Liver (tissue), 9 donors: Measurements from ENCODE around the gene COL9A3. TPM values are rescaled to one million over a fixed set of nuclear protein-coding genes. Genes with fewer than 3 reads are reported as not detected.

Experiments used
- DNase-seq: peaks from one replicate; pipeline ENCODE4 v3.0.0-alpha.2; 2017; ENCODE audit warnings: low spot score
- H3K27ac ChIP-seq, 2 donors: one replicate each; pipeline ENCODE4 v1.7.0; 2013; ENCODE audit warnings: inconsistent platforms in 2 of 2, low read length in 2 of 2, control low read depth in 1 of 2, low read depth in 1 of 2, mild to moderate bottlenecking in 1 of 2
- H3K27me3 ChIP-seq, 4 donors: one replicate each; pipeline versions ENCODE4 v1.6.1 to v1.7.0; 2013; ENCODE audit warnings: low read length in 3 of 4, inconsistent platforms in 1 of 4, mild to moderate bottlenecking in 1 of 4, moderate library complexity in 1 of 4; ENCODE audit not compliant: control insufficient read depth in 4 of 4, insufficient read depth in 4 of 4
- H3K36me3 ChIP-seq, 4 donors: one replicate each; pipeline versions ENCODE4 v1.6.1 to v1.7.0; 2013; ENCODE audit warnings: low read length in 3 of 4, mild to moderate bottlenecking in 3 of 4, low read depth in 1 of 4, moderate library complexity in 1 of 4; ENCODE audit not compliant: control insufficient read depth in 4 of 4, insufficient read depth in 3 of 4
- H3K4me1 ChIP-seq, 4 donors: one replicate each; pipeline versions ENCODE4 v1.6.1 to v1.7.0; 2013; ENCODE audit warnings: low read length in 3 of 4, mild to moderate bottlenecking in 3 of 4, moderate library complexity in 1 of 4; ENCODE audit not compliant: control insufficient read depth in 4 of 4, insufficient read depth in 4 of 4
- H3K4me3 ChIP-seq, 3 donors: one replicate each; pipeline versions ENCODE4 v1.6.1 to v1.7.0; 2013; ENCODE audit warnings: low read length in 3 of 3, control low read depth in 1 of 3, low read depth in 1 of 3, mild to moderate bottlenecking in 1 of 3
- H3K9ac ChIP-seq, 2 donors: one replicate each; pipeline ENCODE4 v1.7.0; 2013; ENCODE audit warnings: low read length in 2 of 2, mild to moderate bottlenecking in 2 of 2, moderate library complexity in 2 of 2, control low read depth in 1 of 2, low read depth in 1 of 2
- H3K9me3 ChIP-seq, 4 donors: one replicate each; pipeline versions ENCODE4 v1.6.1 to v1.7.0; 2013; ENCODE audit warnings: low read length in 3 of 4; ENCODE audit not compliant: control insufficient read depth in 4 of 4
- EGR1 ChIP-seq, 2 donors: IDR thresholded peaks; 2 replicates each; pipeline ENCODE4 v1.6.1; 2016 to 2018; ENCODE audit warnings: antibody characterized with exemption in 2 of 2, low read depth in 2 of 2
- FOXA2 ChIP-seq: IDR thresholded peaks from 2 replicates; pipeline ENCODE4 v1.6.1; 2016; ENCODE audit warnings: antibody characterized with exemption
- HNF4A ChIP-seq, 2 donors: conservative IDR thresholded peaks; 2 replicates each; pipeline ENCODE4 v1.6.1; 2016; ENCODE audit warnings: antibody characterized with exemption in 2 of 2, mild to moderate bottlenecking in 2 of 2
- HNF4G ChIP-seq: IDR thresholded peaks from 2 replicates; pipeline ENCODE4 v1.6.1; 2016; ENCODE audit warnings: antibody characterized with exemption
- JUND ChIP-seq, 2 donors: IDR thresholded peaks; 2 replicates each; pipeline ENCODE4 v1.6.1; 2016; ENCODE audit warnings: antibody characterized with exemption in 2 of 2
- NR2F2 ChIP-seq: IDR thresholded peaks from 2 replicates; pipeline ENCODE4 v1.6.1; 2016; ENCODE audit warnings: antibody characterized with exemption
- RAD21 ChIP-seq, 2 donors: IDR thresholded peaks; 2 replicates each; pipeline ENCODE4 v1.6.1; 2016; ENCODE audit warnings: antibody characterized with exemption in 2 of 2, mild to moderate bottlenecking in 2 of 2
- RXRA ChIP-seq, 2 donors: IDR thresholded peaks; 2 replicates each; pipeline ENCODE4 v1.6.1; 2017 to 2018; ENCODE audit warnings: antibody characterized with exemption in 2 of 2, mild to moderate bottlenecking in 1 of 2
- SP1 ChIP-seq: IDR thresholded peaks from 2 replicates; pipeline ENCODE4 v1.6.1; 2018; ENCODE audit warnings: antibody characterized with exemption, mild to moderate bottlenecking
- TAF1 ChIP-seq: conservative IDR thresholded peaks from 2 replicates; pipeline ENCODE4 v1.6.1; 2016; ENCODE audit warnings: antibody characterized with exemption, mild to moderate bottlenecking
- YY1 ChIP-seq: IDR thresholded peaks from 2 replicates; pipeline ENCODE4 v1.6.1; 2016; ENCODE audit warnings: antibody characterized with exemption, mild to moderate bottlenecking
- WGBS: extraction: QIAGEN DNeasy Blood & Tissue Kit; methylation state at CpG from one replicate; pipeline ENCODE4 v1.1.7; 2013; 5-methylcytosine and 5-hydroxymethylcytosine counted together
- polyA plus RNA-seq, 2 donors: library from polyadenylated mRNA; stranded (reverse) in 1 of 2; unstranded in 1 of 2; fragments of 200-250 nt in 1 of 2; fragments of >200 nt in 1 of 2; fragmentation: Nextera tagmentation in 1 of 2; extraction: Ambion mirVana in 1 of 2; gene quantifications; one replicate each; pipeline versions ENCODE4 v1.2.1 to v1.2.3, GENCODE V29; 2013 to 2015
- total RNA-seq, 2 donors: library from RNA; depleted of rRNA; stranded (reverse); fragments of >200 nt; gene quantifications; one replicate each; pipeline ENCODE4 v1.2.3, GENCODE V29; 2014
- TF ChIP-seq, protein P1 (sequence below): IDR thresholded peaks from 2 replicates; pipeline ENCODE4 v1.6.1; 2016; ENCODE audit warnings: antibody characterized with exemption
- TF ChIP-seq, protein P2 (sequence below): IDR thresholded peaks from 2 replicates; pipeline ENCODE4 v1.6.1; 2016; ENCODE audit warnings: antibody characterized with exemption, mild to moderate bottlenecking
- TF ChIP-seq, protein P3 (sequence below): IDR thresholded peaks from 2 replicates; pipeline ENCODE4 v1.6.1; 2016; ENCODE audit warnings: antibody characterized with exemption
- TF ChIP-seq, protein P4 (sequence below): fragments of 150-350 bp; IDR thresholded peaks from 2 replicates; pipeline ENCODE4 v1.5.1; 2017; ENCODE audit warnings: improper control_type of control experiment, low read depth, low read length; ENCODE audit not compliant: missing input control
- donor health status: healthy.
- donor health status: healthy.
- donor health status: healthy.
- donor health status: healthy.
- donor health status: healthy.

The COL9A3 gene
- total and polyA plus RNA-seq, 4 donors = 0.92 to 2.0 (median 1.1) TPM

DNA sequence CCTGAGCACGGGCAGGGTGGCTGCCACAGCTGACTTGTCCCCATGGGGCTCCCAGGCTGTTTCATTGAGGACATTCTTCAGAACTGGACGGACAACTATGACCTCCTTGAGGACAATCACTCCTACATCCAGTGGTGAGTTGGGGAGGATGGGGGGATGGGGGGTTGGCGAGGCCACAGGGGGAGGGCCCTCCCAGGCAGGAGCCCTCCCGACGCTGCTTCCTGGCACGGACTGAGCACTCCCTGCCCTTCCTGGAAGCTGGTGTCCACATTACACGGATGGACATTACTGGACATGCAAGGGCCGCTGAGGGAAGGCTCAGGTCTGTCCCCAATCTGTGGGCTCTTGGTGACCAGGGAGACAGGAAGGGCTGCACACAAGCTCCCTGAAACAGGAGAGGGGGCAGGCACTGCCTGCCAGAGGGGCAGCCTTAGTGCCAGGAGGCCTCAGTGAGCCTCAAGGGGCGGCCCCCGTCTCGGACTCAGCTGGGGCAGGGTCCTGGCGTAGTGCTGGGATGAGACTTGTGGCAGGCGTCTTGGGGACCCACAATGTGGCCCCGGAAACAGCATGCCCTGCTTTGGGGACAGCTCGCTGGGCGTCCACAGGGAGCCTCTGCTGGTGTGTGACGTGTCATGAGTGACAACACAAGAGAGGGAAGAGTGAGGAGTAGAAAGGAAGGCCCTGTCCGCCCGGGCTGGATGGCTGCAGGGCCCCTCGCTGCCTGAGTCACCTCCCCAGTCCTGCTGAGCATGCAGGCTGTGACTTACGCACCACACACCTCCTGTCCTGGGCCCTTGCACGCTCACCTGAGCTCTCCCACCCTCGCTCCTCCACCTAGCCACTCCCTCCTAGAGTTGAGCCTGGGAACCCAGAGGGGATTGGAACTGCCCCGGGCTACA, 7.1 kb upstream of the COL9A3 start:
- H3K4me3 ChIP-seq = no peak overlapping the region
- 96% methylated on average over 24 of the region's 24 CpGs for WGBS
- no peak overlapping the region for H3K9ac ChIP-seq
- peaks cover 11 to 30% (median 23%) of the 10 kb centered on the region in 4 donors for H3K4me1 ChIP-seq
- H3K27me3 ChIP-seq = no peaks in the 10 kb centered on the region
- H3K9me3 ChIP-seq = no peaks in the 10 kb centered on the region
- TF ChIP-seq EGR1 (IDR thresholded peaks at IDR 0.05; ENCODE audit: low read depth in 2 of 2) (no peak), RAD21 (IDR thresholded peaks at IDR 0.05) (no peak), JUND (IDR thresholded peaks at IDR 0.05) (no peak), YY1 (no peak), NR2F2 (no peak), SP1 (no peak), HNF4A (conservative IDR thresholded peaks at IDR 0.05) (no peak), RXRA (IDR thresholded peaks at IDR 0.05) (no peak), TAF1 (no peak)
- TF ChIP-seq, protein P1, sequence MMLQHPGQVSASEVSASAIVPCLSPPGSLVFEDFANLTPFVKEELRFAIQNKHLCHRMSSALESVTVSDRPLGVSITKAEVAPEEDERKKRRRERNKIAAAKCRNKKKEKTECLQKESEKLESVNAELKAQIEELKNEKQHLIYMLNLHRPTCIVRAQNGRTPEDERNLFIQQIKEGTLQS = no peak
- TF ChIP-seq, protein P2, sequence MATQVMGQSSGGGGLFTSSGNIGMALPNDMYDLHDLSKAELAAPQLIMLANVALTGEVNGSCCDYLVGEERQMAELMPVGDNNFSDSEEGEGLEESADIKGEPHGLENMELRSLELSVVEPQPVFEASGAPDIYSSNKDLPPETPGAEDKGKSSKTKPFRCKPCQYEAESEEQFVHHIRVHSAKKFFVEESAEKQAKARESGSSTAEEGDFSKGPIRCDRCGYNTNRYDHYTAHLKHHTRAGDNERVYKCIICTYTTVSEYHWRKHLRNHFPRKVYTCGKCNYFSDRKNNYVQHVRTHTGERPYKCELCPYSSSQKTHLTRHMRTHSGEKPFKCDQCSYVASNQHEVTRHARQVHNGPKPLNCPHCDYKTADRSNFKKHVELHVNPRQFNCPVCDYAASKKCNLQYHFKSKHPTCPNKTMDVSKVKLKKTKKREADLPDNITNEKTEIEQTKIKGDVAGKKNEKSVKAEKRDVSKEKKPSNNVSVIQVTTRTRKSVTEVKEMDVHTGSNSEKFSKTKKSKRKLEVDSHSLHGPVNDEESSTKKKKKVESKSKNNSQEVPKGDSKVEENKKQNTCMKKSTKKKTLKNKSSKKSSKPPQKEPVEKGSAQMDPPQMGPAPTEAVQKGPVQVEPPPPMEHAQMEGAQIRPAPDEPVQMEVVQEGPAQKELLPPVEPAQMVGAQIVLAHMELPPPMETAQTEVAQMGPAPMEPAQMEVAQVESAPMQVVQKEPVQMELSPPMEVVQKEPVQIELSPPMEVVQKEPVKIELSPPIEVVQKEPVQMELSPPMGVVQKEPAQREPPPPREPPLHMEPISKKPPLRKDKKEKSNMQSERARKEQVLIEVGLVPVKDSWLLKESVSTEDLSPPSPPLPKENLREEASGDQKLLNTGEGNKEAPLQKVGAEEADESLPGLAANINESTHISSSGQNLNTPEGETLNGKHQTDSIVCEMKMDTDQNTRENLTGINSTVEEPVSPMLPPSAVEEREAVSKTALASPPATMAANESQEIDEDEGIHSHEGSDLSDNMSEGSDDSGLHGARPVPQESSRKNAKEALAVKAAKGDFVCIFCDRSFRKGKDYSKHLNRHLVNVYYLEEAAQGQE = no peak
- TF ChIP-seq, protein P3, sequence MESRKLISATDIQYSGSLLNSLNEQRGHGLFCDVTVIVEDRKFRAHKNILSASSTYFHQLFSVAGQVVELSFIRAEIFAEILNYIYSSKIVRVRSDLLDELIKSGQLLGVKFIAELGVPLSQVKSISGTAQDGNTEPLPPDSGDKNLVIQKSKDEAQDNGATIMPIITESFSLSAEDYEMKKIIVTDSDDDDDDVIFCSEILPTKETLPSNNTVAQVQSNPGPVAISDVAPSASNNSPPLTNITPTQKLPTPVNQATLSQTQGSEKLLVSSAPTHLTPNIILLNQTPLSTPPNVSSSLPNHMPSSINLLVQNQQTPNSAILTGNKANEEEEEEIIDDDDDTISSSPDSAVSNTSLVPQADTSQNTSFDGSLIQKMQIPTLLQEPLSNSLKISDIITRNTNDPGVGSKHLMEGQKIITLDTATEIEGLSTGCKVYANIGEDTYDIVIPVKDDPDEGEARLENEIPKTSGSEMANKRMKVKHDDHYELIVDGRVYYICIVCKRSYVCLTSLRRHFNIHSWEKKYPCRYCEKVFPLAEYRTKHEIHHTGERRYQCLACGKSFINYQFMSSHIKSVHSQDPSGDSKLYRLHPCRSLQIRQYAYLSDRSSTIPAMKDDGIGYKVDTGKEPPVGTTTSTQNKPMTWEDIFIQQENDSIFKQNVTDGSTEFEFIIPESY = no peak
- peaks cover 31 to 55% (median 37%) of the 10 kb centered on the region in 4 donors for H3K36me3 ChIP-seq
- no peak overlapping the region for H3K27ac ChIP-seq
- DNase-seq = no peak

DNA sequence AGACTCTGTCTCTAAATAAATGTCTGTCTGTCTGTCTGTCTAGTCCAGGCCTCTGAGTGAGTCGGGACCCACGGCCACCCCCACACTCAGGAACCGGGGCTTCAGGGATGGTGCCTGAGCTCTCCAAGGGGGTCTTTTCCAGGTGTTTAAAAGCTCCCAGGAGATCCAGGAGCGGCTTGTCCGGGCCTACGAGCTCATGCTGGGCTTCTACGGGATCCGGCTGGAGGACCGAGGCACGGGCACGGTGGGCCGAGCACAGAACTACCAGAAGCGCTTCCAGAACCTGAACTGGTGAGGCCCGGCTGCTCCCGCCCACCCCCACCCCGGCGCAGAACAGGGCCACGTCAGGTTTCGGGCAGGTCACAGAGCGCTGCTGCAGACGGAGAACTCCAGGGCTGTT, 5.5 kb upstream of the COL9A3 start:
- peaks cover 15 to 25% (median 20%) of the 10 kb centered on the region in 4 donors for H3K4me1 ChIP-seq
- H3K9me3 ChIP-seq = no peaks in the 10 kb centered on the region
- H3K9ac ChIP-seq = no peak overlapping the region
- TF ChIP-seq, protein P3 = no peak
- no peak for TF ChIP-seq SP1
- TF ChIP-seq RAD21 (IDR thresholded peaks at IDR 0.05) = no peak
- TF ChIP-seq, protein P4, sequence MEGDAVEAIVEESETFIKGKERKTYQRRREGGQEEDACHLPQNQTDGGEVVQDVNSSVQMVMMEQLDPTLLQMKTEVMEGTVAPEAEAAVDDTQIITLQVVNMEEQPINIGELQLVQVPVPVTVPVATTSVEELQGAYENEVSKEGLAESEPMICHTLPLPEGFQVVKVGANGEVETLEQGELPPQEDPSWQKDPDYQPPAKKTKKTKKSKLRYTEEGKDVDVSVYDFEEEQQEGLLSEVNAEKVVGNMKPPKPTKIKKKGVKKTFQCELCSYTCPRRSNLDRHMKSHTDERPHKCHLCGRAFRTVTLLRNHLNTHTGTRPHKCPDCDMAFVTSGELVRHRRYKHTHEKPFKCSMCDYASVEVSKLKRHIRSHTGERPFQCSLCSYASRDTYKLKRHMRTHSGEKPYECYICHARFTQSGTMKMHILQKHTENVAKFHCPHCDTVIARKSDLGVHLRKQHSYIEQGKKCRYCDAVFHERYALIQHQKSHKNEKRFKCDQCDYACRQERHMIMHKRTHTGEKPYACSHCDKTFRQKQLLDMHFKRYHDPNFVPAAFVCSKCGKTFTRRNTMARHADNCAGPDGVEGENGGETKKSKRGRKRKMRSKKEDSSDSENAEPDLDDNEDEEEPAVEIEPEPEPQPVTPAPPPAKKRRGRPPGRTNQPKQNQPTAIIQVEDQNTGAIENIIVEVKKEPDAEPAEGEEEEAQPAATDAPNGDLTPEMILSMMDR = no peak
- no peak for TF ChIP-seq FOXA2
- TF ChIP-seq TAF1 = no peak
- no peak for TF ChIP-seq HNF4G
- no peak overlapping the region for H3K4me3 ChIP-seq
- peaks cover 31 to 55% (median 37%) of the 10 kb centered on the region in 4 donors for H3K36me3 ChIP-seq
- DNase-seq = no peak
- WGBS = 96% methylated on average over 21 of the region's 21 CpGs
- no peak overlapping the region for H3K27ac ChIP-seq
- H3K27me3 ChIP-seq = no peaks in the 10 kb centered on the region
